NCI-H1092 (cell line): ENCODE measurements around the gene SLC25A25.

Source experiments
- DNase-seq: peaks from one replicate; lab custom pipeline; 2025; lab: John Stamatoyannopoulos, UW

Gene SLC25A25

DNA sequence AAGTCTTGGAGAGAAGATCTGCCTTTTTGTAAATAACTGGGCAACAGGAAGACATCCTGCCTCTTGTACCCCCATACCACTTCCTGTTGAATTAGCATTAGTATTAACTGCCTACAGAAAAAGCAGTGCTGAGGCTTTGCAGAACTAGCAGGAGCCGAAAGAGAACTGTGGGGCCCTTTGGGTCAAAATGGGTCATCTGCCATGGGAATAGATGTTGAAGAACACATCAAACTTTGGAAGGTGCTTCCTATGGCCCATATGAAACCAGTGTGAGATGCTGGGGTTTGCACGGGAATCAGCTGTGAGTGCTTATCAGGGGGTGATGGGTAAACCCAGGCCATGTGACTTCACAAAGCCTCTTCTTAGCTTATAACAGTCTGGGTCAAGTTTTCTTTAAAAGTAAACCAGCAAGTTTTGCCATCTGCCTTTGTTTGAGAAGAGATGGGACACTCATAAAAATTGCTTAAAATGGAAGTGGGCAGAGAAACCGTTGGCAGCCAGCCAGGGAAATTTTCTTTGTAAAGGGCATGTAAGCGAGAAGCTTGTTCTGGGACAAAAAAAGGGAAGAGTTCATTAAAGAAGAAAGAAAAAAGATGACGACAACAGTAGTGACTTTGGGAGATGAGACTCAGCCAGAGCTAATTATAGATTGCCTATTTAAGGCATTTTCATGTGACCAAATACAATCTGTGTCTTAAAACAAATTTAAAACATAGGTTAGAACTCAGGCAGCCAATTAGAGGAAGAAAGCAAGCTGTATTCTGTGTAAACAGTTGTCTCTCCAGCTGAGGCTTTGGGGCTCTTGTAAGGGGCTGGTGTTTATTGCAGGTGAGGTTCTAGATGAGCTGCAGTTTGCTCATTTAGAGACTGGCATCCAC is 4.4 kb downstream of the SLC25A25 start:
- DNase-seq: no peak

GRCh38 chr9:128073253-128073886 is 5.3 kb downstream of the SLC25A25 start:
- no peak for DNase-seq

DNA sequence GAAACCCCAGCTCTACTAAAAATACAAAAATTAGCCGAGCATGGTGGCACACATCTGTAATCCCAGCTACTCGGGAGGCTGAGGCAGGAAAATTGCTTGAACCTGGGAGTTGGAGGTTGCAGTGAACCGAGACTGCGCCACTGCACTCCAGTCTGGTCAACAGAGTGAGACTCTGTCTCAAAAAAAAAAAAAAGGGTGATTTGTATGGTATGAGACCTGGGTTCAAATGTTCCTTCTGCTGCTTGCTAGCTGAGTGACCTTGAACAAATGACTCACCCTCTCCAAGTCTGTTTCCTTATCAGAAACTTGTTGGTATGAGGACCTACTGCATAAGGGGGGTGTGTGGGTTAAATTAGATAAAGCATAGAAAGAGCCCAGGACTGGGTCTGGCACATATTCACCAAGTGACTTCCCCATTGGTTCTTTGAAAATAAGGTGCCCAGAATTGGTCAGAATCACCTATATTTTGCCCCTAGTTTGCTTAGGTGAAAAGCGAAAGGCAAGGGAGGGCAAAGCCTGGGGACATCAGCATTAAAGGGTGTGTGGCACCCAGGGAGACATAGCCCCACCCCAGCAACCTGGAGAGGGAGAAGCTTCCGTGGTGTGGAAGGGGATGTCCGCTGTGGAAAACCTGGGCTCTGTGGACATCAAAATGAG is 9.9 kb downstream of the SLC25A25 start:
- DNase-seq: no peak

- no peak for DNase-seq
Measured at GRCh38 chr9:128078504-128079434, 10.7 kb downstream of the SLC25A25 start.

DNA sequence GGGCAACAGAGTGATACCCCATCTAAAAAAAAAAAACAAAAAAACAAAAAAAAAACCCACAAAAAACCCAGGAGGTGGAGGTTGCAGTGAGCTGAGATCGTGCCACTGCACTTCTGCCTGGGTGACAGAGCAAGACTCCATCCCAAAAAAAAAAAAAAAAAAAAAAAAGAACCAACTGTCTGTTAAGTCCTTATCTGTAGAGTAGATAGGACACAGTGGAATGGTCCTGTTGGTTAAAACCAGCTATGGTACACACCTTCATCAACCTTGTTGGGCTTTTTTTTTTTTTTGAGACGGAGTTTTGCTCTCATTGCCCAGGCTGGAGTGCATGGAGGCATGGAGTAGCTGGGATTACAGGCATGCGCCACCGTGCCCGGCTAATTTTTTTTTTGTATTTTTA is 12.2 kb downstream of the SLC25A25 start:
- no peak for DNase-seq

GRCh38 chr9:128081056-128081455 is 13.0 kb downstream of the SLC25A25 start:
- DNase-seq: no peak

DNA sequence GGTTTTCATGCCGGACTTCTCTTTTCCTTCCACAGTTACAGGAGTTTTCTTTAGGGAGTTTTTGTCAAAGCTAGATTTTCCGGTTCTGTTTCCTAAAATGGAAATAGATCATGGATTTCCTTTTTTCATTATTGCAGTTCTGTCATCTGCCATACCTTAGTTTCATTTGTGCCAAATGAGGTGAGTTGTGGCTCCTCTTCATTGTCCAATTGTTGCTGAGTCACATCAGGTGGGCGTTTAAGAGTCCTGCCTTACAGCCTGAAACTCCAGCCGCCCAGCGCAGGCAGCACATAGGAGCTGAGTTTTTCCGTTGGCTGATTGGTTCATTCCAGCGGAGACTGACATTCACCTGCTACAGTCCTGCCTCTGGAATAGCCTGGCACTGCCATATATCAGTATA is 14.1 kb downstream of the SLC25A25 start:
- no peak for DNase-seq

- DNase-seq: no peak
Measured at GRCh38 chr9:128084746-128085145, 16.7 kb downstream of the SLC25A25 start.

DNA sequence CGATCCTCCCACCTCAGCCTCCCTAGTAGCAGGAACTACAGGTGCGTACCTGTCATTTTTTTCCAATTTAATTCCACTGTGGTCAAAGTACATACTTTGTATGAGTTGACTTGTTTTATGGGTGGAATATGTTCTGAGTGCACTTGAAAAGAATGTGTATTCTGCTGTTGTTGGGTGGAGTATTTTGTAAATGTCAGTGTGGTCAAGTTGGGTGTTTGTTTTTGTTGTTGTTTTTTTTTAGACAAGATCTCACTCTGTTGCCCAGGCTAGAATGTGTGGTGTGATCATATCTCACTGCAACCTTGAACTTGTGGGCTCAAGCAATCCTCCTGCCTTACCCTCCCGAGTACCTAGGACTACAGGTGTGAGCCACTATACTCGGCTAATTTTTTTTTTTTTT is 17.9 kb downstream of the SLC25A25 start:
- DNase-seq: no peak

DNA sequence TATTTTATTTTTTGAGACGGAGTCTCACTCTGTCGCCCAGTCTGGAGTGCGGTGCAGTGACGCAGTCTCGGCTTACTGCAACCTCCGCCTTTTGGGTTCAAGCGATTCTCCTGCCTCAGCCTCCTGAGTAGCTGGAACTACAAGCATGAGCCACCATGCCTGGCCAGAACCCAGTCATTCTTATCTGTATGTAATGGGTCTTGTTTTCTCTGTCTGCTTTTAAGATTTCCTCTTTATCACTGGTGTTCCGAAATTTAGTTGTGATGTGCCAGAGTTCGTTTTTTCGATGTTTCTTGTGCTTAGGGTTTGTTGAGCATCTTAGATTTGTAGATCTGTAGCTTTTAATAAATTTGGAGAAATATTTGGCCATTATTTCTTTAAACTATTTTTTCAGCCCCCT is 19.2 kb downstream of the SLC25A25 start:
- no peak for DNase-seq

GRCh38 chr9:128088253-128088945 is 20.4 kb downstream of the SLC25A25 start:
- no peak for DNase-seq

GRCh38 chr9:128089299-128089698 is 21.3 kb downstream of the SLC25A25 start:
- DNase-seq: no peak

- DNase-seq: peak; percentile 33
Measured at GRCh38 chr9:128091144-128091543, 23.1 kb downstream of the SLC25A25 start.

- no peak for DNase-seq
Measured at GRCh38 chr9:128091571-128091970, 23.5 kb downstream of the SLC25A25 start.

DNA sequence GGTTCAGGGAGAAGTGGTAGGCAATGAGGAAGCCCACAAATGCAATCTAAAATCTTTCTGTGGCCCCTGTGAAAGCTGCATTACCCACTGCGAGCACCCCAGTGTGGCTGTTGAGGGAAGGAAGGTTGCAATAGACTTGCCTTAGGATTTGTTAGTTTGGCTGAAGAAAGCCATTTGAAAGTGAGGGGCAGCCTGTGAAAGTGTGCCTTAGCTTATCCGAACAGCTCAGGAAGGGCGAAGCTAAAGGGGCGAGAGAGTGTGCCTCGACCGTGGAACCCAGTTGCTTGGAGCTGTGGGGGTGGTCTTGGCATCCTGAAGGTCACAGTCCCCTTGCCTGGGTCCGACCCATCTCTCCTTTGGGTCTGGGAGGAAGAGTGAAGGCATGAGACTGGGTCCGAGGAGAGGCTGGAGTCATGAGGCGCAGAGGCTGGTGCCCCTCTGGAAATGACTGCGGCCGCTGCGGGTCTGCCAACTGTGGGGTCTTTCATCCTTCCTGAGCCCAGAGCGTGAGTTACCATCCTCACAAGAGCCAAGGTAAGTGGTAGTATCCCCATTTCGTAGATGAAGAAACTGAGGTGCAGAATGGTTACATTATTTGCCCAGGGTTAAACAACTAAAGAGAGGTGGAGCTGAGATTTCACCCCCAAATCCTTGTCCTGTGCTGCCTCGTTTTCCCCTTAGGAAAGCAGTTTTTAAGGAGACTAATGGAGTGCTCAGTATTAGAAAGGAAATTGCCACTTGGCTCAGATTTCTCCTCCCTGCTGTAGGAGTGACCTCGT is 24.4 kb downstream of the SLC25A25 start:
- no peak for DNase-seq

GRCh38 chr9:128093011-128093410 is 25.0 kb downstream of the SLC25A25 start:
- no peak for DNase-seq

GRCh38 chr9:128094166-128094949 is 26.3 kb downstream of the SLC25A25 start:
- peak; percentile 83 for DNase-seq

GRCh38 chr9:128094950-128095544 is 27.0 kb downstream of the SLC25A25 start:
- no peak for DNase-seq
